ENCODE results near the gene NLE1. TPM values are rescaled to one million over a fixed set of nuclear protein-coding genes. Genes with fewer than 3 reads are reported as not detected.
"Not testable (repeated sequence)": the region's sequence is repeated elsewhere in the genome, so short reads cannot be mapped to it uniquely, and the experiment has no call there.

The NLE1 gene
- polyA plus RNA-seq, 3 donors from 2014 or later: 2.1 to 4.7 (median 3.3) TPM

- H3K27ac Mint-ChIP-seq: no peak overlapping the region
- H3K9me3 Mint-ChIP-seq: no peaks in the 10 kb centered on the region
- no peak overlapping the region for H3K4me3 Mint-ChIP-seq
- no peak for DNase-seq
- H3K4me1 Mint-ChIP-seq: no peaks in the 10 kb centered on the region
- H3K36me3 Mint-ChIP-seq: peaks cover 6 to 18% (median 8%) of the 10 kb centered on the region in 3 donors
- no peaks in the 10 kb centered on the region for H3K27me3 Mint-ChIP-seq (ENCODE audit: low read depth in 3 of 3)
Measured at GRCh38 chr17:35130392-35130791, 11.7 kb downstream of the NLE1 start.

DNA sequence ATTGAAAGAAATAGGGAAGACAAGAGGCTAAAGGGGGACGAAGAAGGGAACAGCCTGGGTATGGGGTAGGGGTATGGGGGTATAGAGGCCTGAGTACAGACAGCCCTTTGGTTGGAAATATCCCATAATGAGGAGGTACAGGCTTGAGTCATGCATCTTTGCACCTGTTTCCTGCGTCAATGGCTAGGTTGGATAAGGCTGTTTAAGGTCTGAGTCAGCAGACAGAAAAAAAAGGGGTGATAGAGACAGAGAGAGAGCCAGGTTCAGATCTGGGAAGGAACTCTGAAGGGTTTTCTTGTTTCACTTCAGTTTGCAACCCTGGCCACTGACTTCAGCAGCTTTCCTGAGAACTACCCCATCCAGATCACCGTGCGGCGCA is 12.1 kb downstream of the NLE1 start:
- Mint-ChIP-seq H3K36me3 (peaks cover 6 to 14% (median 8%) of the 10 kb centered on the region in 3 donors), H3K9me3 (no peaks in the 10 kb centered on the region), H3K27me3 (ENCODE audit: low read depth in 3 of 3) (no peaks in the 10 kb centered on the region), H3K4me3 (no peak overlapping the region), H3K27ac (no peak overlapping the region), H3K4me1 (no peaks in the 10 kb centered on the region)
- no peak for DNase-seq

DNA sequence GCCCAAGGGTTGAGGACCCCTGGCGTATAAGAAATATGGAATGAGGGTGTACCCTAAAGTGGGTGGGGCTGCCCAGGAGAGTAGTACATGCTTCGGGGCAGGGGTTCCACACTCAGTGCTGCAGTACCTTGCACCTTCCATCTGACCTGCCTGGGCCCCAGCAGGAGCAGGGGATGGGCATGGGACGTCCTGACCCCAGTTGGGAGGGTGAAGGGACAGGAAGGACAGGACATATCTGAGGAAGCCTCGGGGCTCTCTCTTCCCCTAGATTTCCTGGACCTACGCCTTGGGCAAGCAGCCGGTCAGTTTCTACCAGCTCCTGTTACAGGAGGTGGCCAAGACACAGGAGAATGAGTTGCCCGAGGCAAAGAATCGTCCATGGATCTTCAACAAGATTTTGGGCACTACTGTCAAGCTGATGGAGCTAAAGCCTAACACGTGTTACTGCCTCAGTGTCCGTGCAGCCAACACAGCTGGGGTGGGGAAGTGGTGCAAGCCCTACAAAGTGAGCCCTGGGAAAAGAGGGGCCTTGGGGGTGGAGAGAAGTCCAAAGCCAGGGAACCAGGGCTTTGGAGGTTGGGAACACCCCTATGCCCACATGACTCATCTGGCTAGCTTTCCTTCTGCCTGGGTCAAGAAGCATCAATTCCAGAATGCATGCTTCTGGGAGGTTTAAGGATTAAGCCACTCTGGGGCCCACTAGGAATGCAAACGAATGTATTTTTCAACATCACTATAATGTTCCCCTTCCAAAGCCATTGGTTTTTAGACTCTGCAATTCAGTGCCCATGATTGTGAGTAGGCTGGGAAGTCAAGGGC is 12.7 kb downstream of the NLE1 start:
- H3K27ac Mint-ChIP-seq: no peak overlapping the region
- no peaks in the 10 kb centered on the region for H3K4me1 Mint-ChIP-seq
- H3K9me3 Mint-ChIP-seq: no peaks in the 10 kb centered on the region
- H3K27me3 Mint-ChIP-seq (ENCODE audit: low read depth in 3 of 3): no peaks in the 10 kb centered on the region
- no peak for DNase-seq
- H3K4me3 Mint-ChIP-seq: no peak overlapping the region
- peaks cover 5 to 13% (median 8%) of the 10 kb centered on the region in 3 donors for H3K36me3 Mint-ChIP-seq

GRCh38 chr17:35127751-35128514 is 14.2 kb downstream of the NLE1 start:
- Mint-ChIP-seq H3K4me3 (no peak overlapping the region), H3K27me3 (ENCODE audit: low read depth in 3 of 3) (no peaks in the 10 kb centered on the region), H3K4me1 (no peaks in the 10 kb centered on the region), H3K36me3 (peaks cover 0 to 4% (median 0%) of the 10 kb centered on the region in 3 donors), H3K9me3 (no peaks in the 10 kb centered on the region), H3K27ac (no peak overlapping the region)
- no peak for DNase-seq

GRCh38 chr17:35121315-35121714 is 20.8 kb downstream of the NLE1 start, which contains the start of gene FNDC8:
Gene FNDC8 (plus strand): TSS chr17:35121615. CDS start chr17:35121694, 79 bp downstream.
- no peak for DNase-seq
- H3K4me3 Mint-ChIP-seq: peak within 1 kb of the TSS in 4 of 5 donors; percentile 18 to 46 (median 42)
- H3K36me3 Mint-ChIP-seq: no peaks in the 10 kb centered on the region
- H3K27ac Mint-ChIP-seq: no peak within 1 kb of the TSS
- peaks cover 32 to 33% of the 10 kb centered on the region in 2 donors for H3K4me1 Mint-ChIP-seq
- H3K27me3 Mint-ChIP-seq (ENCODE audit: low read depth in 3 of 3): peaks cover 0 to 6% (median 3%) of the 10 kb centered on the region in 3 donors
- no peaks in the 10 kb centered on the region for H3K9me3 Mint-ChIP-seq

DNA sequence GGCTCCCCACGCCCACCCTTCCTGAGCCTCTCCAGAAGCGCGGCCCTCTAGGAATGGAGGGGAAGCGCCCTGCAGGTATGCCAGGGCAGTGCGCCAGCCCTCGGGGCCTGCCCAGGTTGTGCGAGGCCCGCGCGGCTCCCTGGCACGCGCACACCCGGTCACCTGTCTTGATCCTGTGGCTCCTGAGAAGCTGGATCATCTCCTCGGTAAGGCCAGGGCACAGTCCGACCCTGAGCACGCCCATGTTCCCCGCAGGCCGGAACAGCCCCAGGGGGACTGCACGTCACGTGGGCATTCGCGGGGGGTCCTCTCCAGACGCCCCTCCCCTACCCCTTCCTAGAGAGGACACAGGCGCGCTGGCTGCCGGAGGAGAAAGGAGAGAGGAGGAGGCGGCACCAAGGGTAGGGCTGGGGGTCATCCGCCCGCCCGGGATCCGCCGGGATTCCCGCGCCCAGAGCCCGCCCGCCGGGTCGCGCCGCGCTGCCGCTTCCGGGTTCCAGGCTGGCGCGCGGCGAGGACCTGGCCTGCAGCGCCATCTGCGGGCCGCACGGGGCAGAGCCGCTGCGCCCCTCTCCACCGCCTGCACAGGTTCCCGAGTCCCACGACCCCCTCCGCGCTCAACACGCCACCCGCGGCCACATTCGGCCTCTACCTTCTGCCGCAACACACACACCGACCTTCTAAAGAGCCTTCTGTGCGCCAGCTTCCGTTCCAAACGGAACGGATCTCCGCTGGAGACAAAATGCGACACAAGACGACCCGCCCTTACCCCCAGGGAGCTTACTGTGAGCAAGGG is 22.5 kb downstream of the NLE1 start, which contains the start of gene RAD51D:
TSS of gene RAD51D (minus strand) at position 491 of the 796 bp plus-strand sequence. CDS start at position 244, 247 bp downstream.
- Mint-ChIP-seq H3K27me3 (ENCODE audit: low read depth in 3 of 3) (peaks cover 0 to 8% (median 3%) of the 10 kb centered on the region in 3 donors), H3K27ac (peak within 1 kb of the TSS; percentile 79 to 97 (median 89)), H3K4me1 (peaks cover 42 to 46% of the 10 kb centered on the region in 2 donors), H3K4me3 (peak within 1 kb of the TSS; percentile 88 to 95 (median 94)), H3K36me3 (no peaks in the 10 kb centered on the region), H3K9me3 (no peaks in the 10 kb centered on the region)
- DNase-seq: peak; percentile 81 to 85 (median 84)

GRCh38 chr17:35117984-35118383 is 24.1 kb downstream of the NLE1 start:
- DNase-seq: no peak
- Mint-ChIP-seq H3K27me3 (ENCODE audit: low read depth in 3 of 3) (peaks cover 0 to 8% (median 3%) of the 10 kb centered on the region in 3 donors), H3K4me1 (peaks cover 42 to 46% of the 10 kb centered on the region in 2 donors), H3K27ac (peak overlapping the region in 5 of 6 donors; percentile 73 to 89 (median 77)), H3K9me3 (no peaks in the 10 kb centered on the region), H3K36me3 (no peaks in the 10 kb centered on the region), H3K4me3 (peak overlapping the region; percentile 86 to 95 (median 93))

DNA sequence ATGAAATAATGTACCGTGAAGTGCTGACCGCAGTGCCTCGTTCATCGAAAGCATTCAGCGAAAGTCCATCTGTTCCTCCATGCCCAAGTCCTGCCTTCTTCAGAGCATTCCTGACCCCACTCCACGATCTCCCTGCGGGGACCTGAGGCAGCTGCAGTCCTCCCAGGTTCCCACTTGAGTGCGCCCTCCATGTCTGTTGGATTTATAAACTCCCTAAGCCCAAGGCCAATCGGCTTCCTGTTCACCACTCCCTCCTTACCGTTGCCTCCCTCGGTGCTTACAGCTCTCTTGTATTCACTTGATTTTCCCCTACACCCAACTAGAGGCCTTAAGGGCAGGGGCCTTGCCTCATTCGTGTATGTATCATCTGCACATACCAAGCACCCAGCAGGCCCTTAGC is 25.3 kb downstream of the NLE1 start:
- peak overlapping the region in 1 of 6 donors; percentile 79 for H3K27ac Mint-ChIP-seq
- peaks cover 0 to 5% (median 3%) of the 10 kb centered on the region in 3 donors for H3K27me3 Mint-ChIP-seq (ENCODE audit: low read depth in 3 of 3)
- peaks cover 42 to 51% of the 10 kb centered on the region in 2 donors for H3K4me1 Mint-ChIP-seq
- no peak for DNase-seq
- no peaks in the 10 kb centered on the region for H3K36me3 Mint-ChIP-seq
- peak overlapping the region in 2 of 5 donors; percentile 22 to 31 for H3K4me3 Mint-ChIP-seq
- no peaks in the 10 kb centered on the region for H3K9me3 Mint-ChIP-seq

DNA sequence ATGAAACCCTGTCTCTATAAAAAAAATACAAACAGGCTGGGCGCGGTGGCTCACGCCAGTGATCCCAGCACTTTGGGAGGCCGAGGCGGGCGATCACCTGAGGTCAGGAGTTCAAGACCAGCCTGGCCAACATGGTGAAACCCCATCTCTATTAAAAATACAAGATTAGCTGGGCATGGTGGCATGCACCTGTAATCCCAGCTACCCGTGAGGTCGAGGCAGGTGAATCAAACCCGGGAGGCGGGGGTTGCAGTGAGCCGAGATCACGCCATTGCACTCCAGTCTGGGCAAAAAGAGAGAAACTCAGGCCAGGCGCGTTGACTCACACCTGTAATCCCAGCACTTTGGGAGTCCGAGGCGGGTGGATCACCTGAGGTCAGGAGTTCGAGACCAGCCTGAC is 31.3 kb downstream of the NLE1 start:
- H3K27me3 Mint-ChIP-seq (ENCODE audit: low read depth in 3 of 3); H3K9me3 Mint-ChIP-seq; H3K36me3 Mint-ChIP-seq; DNase-seq; H3K27ac Mint-ChIP-seq; H3K4me3 Mint-ChIP-seq: not testable (repeated sequence)
- peaks cover 13 to 38% of the 10 kb centered on the region in 2 donors for H3K4me1 Mint-ChIP-seq

DNA sequence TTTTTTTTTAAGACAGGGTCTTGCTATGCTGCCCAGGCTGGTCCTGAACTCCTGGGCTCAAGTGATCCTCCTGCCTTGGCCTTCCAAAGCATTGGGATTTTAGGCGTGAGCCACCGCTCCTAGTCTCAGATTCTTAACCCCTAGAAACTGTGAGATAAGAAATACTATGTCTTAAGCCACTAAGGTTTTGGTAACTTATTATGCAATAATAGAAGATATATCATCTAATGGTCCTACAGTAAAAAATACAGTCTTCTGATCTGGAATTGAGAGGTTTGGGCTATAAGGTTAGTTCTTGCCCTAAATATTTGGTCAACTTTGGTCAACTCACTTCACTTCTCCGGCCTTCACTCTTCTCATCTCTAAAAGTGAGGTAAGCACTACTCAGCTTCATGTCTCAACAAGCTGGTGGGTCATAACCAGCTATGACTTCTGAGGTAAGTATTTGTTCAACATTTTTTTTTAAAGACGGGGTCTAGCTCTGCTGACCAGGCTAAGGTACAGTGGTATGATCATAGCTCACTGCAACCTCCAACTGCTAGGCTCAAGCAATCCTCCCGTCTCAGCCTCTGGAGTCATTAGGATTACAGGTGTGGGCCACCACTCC is 37.2 kb downstream of the NLE1 start:
- Mint-ChIP-seq H3K4me3 (no peak overlapping the region), H3K27me3 (ENCODE audit: low read depth in 3 of 3) (no peaks in the 10 kb centered on the region), H3K27ac (peak overlapping the region in 1 of 6 donors; percentile 46), H3K36me3 (peaks cover 8 to 40% (median 18%) of the 10 kb centered on the region in 3 donors), H3K4me1 (peaks cover 7 to 25% of the 10 kb centered on the region in 2 donors), H3K9me3 (no peaks in the 10 kb centered on the region)
- no peak for DNase-seq

- H3K36me3 Mint-ChIP-seq: peaks cover 12 to 45% (median 18%) of the 10 kb centered on the region in 3 donors
- no peak for DNase-seq
- H3K27ac Mint-ChIP-seq: no peak overlapping the region
- H3K4me1 Mint-ChIP-seq: peaks cover 7 to 18% of the 10 kb centered on the region in 2 donors
- no peak overlapping the region for H3K4me3 Mint-ChIP-seq
- H3K27me3 Mint-ChIP-seq (ENCODE audit: low read depth in 3 of 3): no peaks in the 10 kb centered on the region
- H3K9me3 Mint-ChIP-seq: no peaks in the 10 kb centered on the region
Measured at GRCh38 chr17:35103271-35103670, 38.8 kb downstream of the NLE1 start.

GRCh38 chr17:35101725-35102124 is 40.4 kb downstream of the NLE1 start:
- Mint-ChIP-seq H3K4me1 (peaks cover 0 to 7% of the 10 kb centered on the region in 2 donors), H3K9me3 (no peaks in the 10 kb centered on the region), H3K36me3 (peaks cover 12 to 45% (median 18%) of the 10 kb centered on the region in 3 donors)

GRCh38 chr17:35101036-35101435 is 41.1 kb downstream of the NLE1 start:
- H3K4me3 Mint-ChIP-seq: no peak overlapping the region
- DNase-seq: no peak
- H3K27ac Mint-ChIP-seq: no peak overlapping the region
- H3K4me1 Mint-ChIP-seq: peaks cover 0 to under 1% of the 10 kb centered on the region in 2 donors
- H3K9me3 Mint-ChIP-seq: no peaks in the 10 kb centered on the region
- H3K27me3 Mint-ChIP-seq (ENCODE audit: low read depth in 3 of 3): peaks cover 0 to 4% (median 0%) of the 10 kb centered on the region in 3 donors
- peaks cover 8 to 42% (median 13%) of the 10 kb centered on the region in 3 donors for H3K36me3 Mint-ChIP-seq

More at GRCh38 chr17:35101725-35102124, 40.4 kb downstream of the NLE1 start:
- no peak overlapping the region for H3K27ac Mint-ChIP-seq
- DNase-seq: no peak
- H3K27me3 Mint-ChIP-seq (ENCODE audit: low read depth in 3 of 3): peaks cover 0 to 2% (median 0%) of the 10 kb centered on the region in 3 donors
- no peak overlapping the region for H3K4me3 Mint-ChIP-seq
